A549 treated with AZD9567 at 1 μM for 4 hours (cell line): ENCODE measurements around the gene SIRPB2. TPM values are rescaled to one million over a fixed set of nuclear protein-coding genes. Genes with fewer than 3 reads are reported as not detected.

ENCODE experiments used
- total RNA-seq: library from RNA; stranded (reverse); fragments of 200-300 nt; extraction: Qiagen RNA extraction; gene quantifications from 5 replicates; pipeline ENCODE4 v1.2.3, GENCODE V29; 2022; ENCODE audit not compliant: insufficient read depth

Gene SIRPB2
- total RNA-seq: not detected in 5 replicates

DNA sequence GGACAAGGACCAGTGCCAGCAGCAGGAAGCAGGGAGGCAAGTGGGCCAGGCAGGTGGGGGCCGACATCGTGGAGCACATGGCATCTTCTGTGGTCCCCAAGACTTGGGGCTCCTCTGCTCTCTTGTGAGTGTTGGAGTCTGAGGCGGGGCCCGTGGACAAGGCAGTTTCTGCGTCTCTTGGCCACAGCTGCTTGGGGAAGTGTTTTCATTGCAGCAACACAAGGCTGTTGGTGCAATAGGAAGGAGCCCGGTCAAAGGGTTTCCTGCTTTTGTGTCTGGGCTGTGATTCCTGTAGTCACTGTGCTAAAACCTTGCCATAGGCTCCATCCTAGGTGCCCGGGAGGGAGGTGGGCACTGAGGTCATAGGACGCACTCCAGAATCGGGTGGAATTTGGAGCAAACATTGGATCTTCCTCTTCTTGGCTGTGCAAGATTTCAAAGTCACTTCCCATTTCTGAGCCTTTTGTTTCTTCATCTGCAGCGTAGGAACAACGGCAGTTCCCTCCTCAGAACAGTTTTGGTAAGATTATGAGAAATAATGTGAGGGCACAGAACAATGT is at the start of gene SIRPB2:
SIRPB2 (minus strand) TSS at position 140 of the 560 bp plus-strand sequence; CDS start at position 79, 61 bp downstream.

DNA sequence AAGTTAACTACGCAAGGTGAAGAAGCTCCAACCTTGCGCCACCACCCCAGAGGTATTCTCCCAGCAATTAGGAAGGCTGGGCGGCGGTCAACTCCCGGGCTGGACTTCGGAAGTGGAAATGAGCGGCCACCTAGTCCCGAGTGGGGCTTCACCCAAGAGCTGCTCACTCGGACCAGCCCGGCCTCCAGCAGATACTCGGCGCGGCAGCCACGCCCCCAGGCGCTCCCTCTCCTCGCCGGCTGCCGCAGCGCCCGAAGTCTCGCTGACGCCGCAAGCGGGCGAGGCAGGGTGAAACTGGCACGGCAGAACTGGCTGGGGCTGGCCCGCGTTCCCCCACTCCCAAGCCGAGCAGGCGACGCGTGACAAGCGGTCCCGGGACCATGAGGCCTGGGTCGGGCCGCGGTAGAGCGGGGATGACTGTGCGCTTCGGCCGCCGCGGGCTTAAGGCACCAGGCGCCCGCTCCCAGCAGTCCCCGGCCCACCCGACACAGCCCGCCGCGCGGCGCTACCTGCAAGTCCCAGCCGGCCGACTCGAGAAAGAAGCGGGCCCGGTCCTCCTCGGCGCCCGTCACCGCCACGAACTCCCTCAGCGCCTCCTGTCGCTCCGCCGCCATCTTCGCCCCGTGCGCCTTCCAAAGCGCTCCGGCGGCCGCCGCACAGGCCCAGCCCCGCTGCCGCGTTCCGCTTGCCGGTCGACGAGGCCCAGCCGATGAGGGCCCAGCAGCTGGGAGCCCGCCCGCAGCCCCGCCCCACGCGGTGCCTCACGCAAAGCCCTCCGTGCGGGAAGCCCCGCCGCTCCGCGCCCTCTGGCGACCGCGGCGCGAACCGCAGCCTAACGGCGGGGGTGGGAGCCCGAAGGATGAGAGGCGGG is 24.8 kb downstream of the SIRPB2 start, which contains the start of gene NSFL1C:
NSFL1C (minus strand) TSS at position 639 of the 871 bp plus-strand sequence; CDS start at position 614, 25 bp downstream.

Other genes with a start within 250 kb of the SIRPB2 start
- gene SNPH, start 225.1 kb downstream of the SIRPB2 start, total RNA-seq: 3.9 to 5.3 TPM (median 4.3 TPM) in 5 replicates
- 1.5 to 2.1 TPM (median 1.7 TPM) in 5 replicates for gene SDCBP2, start 162.3 kb downstream of the SIRPB2 start, total RNA-seq
- gene FKBP1A, start 98.4 kb downstream of the SIRPB2 start, total RNA-seq: 505 to 618 TPM (median 515 TPM) in 5 replicates
- 114 to 129 TPM (median 116 TPM) in 5 replicates for gene NSFL1C, start 24.6 kb downstream of the SIRPB2 start, total RNA-seq
- not detected in 5 replicates for gene SIRPD, start 66.3 kb upstream of the SIRPB2 start, total RNA-seq
- 0.29 to 0.49 TPM (median 0.43 TPM) in 4 of 5 replicates, not detected in the other for gene SIRPB1, start 128.6 kb upstream of the SIRPB2 start, total RNA-seq
- gene SIRPG, start 166.4 kb upstream of the SIRPB2 start, total RNA-seq: not detected in 5 replicates